Mucosa of gallbladder (tissue), 1 donor: ENCODE results near the gene PCNX4. TPM values are rescaled to one million over a fixed set of nuclear protein-coding genes. Genes with fewer than 3 reads are reported as not detected.

Experiments used
- DNase-seq: peaks from one replicate; pipeline ENCODE4 v3.0.0-alpha.2; 2020; ENCODE audit warnings: low spot score
- total RNA-seq: library from RNA; stranded (reverse); gene quantifications from one replicate; pipeline ENCODE4 v1.2.1, GENCODE V29; 2021
- donor health status: DM: no; HTN: no; CAD: no.

PCNX4 gene
- total RNA-seq, 1 donor from 2014 or later, result 51.1 TPM

GRCh38 chr14:60206249-60206670 is 114.5 kb downstream of the PCNX4 start:
- no peak for DNase-seq

- no peak for DNase-seq
Observed at GRCh38 chr14:60206837-60207533, 115.3 kb downstream of the PCNX4 start.

- DNase-seq, result no peak
Observed at GRCh38 chr14:60210703-60211102, 119.0 kb downstream of the PCNX4 start.

- DNase-seq, result no peak
Observed at GRCh38 chr14:60211153-60211552, 119.4 kb downstream of the PCNX4 start.

GRCh38 chr14:60212503-60213371 is 121.0 kb downstream of the PCNX4 start:
- DNase-seq, result no peak

- no peak for DNase-seq
Observed at GRCh38 chr14:60214003-60214402, 122.3 kb downstream of the PCNX4 start.

- no peak for DNase-seq
Observed at GRCh38 chr14:60214415-60215126, 122.8 kb downstream of the PCNX4 start.

GRCh38 chr14:60215127-60215444 is 123.4 kb downstream of the PCNX4 start:
- DNase-seq, result no peak

- no peak for DNase-seq
Observed at GRCh38 chr14:60215520-60216420, 124.0 kb downstream of the PCNX4 start.

- no peak for DNase-seq
Observed at GRCh38 chr14:60217713-60218112, 126.0 kb downstream of the PCNX4 start.

Other genes starting within 250 kb of the PCNX4 start
- gene RTN1, start 221.1 kb upstream of the PCNX4 start, total RNA-seq, result 46.0 TPM
- 0.37 TPM for gene LRRC9, start 171.8 kb upstream of the PCNX4 start, total RNA-seq
- 184 TPM for gene DHRS7, start 73.5 kb downstream of the PCNX4 start, total RNA-seq
- gene PPM1A, start 157.3 kb downstream of the PCNX4 start, total RNA-seq, result 62.9 TPM